Measurements from ENCODE around the gene PTPRG. TPM values are rescaled to one million over a fixed set of nuclear protein-coding genes. Genes with fewer than 3 reads are reported as not detected.

Gene PTPRG
- total RNA-seq, 4 donors from 2014 or later = 51.9 to 56.8 (median 54.4) TPM

DNA sequence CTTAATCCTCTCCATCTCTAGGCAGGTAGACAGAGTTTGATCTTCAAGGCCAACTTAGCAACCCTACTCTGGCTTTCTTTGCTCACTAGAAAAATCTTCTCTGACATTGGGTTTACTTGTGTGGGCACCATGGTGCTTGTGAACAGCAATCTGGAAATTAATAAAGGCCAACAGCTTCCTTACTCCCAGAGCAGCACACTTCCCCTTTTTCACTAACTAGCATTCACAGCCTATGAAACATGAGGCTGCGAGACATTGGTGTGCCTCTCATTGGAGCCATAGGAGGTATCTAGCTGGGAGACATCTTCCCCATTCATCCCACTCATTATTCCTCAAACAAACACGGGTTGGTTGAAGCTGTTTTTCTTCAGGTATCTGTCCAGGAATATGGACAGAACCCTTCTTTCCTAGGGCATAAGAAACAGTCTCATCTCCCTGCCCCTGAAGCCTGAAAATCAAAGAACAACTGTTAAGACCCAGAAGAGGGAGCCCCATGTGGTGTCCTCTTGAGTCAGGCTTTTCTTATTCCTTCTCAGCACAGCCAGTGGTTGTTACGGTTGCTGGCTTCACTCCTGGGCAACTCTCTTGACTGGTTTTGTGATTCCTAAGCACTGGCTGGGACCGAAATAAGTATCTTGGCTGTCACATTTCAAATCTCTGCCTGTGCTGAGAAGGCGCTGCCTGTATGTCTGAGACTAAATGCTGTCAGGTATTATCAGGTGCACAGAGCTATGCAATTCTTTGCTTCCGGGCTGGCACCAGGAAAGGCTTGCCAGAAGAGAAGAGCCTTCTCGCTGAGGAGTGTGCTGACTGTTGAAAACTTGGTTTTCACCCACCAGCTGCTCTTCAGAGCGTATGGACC is 617.6 kb downstream of the PTPRG start:
- Histone ChIP-seq H3K4me1 (no peaks in the 10 kb centered on the region), H3K27ac (replicated peaks in 1 of 4) (no peak overlapping the region), H3K9me3 (no peaks in the 10 kb centered on the region), H3K27me3 (no peaks in the 10 kb centered on the region), H3K36me3 (no peaks in the 10 kb centered on the region), H3K4me3 (no peak overlapping the region)
- 98% methylated on average over 8 of the region's 8 CpGs for WGBS
- intact Hi-C loops (cut with DNase I) = no loop called here
- TF ChIP-seq POLR2AphosphoS5 (IDR thresholded peaks at IDR 0.05) = no peak
- TF ChIP-seq, protein P1, sequence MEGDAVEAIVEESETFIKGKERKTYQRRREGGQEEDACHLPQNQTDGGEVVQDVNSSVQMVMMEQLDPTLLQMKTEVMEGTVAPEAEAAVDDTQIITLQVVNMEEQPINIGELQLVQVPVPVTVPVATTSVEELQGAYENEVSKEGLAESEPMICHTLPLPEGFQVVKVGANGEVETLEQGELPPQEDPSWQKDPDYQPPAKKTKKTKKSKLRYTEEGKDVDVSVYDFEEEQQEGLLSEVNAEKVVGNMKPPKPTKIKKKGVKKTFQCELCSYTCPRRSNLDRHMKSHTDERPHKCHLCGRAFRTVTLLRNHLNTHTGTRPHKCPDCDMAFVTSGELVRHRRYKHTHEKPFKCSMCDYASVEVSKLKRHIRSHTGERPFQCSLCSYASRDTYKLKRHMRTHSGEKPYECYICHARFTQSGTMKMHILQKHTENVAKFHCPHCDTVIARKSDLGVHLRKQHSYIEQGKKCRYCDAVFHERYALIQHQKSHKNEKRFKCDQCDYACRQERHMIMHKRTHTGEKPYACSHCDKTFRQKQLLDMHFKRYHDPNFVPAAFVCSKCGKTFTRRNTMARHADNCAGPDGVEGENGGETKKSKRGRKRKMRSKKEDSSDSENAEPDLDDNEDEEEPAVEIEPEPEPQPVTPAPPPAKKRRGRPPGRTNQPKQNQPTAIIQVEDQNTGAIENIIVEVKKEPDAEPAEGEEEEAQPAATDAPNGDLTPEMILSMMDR (IDR thresholded peaks at IDR 0.05) = no peak
- TF ChIP-seq POLR2A (IDR thresholded peaks at IDR 0.05; ENCODE audit: low read depth) = no peak
- TF ChIP-seq EP300 (IDR thresholded peaks at IDR 0.05) = no peak
- no peak for DNase-seq (ENCODE audit: extremely low spot score)

DNA sequence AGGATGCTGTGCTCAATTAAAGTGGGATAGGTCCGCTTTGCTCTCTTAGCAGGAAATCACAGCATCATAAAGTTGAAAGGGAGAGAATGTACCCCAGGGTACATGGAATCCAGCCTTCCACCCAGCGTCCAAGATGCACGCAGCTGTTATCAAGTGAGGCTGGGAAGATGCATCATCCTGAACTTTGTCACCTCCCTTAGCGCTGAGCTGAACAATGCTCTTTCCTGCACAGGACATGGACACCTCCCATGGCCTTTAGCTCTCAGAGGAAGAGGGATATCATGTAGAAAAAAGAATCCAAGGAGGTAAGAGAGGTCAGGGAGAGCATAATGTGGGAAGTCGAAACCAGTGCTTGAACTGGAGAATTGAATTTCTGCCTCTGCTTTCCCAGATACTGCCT is 619.1 kb downstream of the PTPRG start:
- 86% methylated on average over 5 of the region's 5 CpGs for WGBS
- H3K27me3 ChIP-seq = no peaks in the 10 kb centered on the region
- H3K9me3 ChIP-seq = no peaks in the 10 kb centered on the region
- intact Hi-C loops (cut with DNase I) = loop anchor here (10.0 kb wide), 1 partner anchor 226 kb away; no protein-coding TSS in a partner anchor
- H3K4me3 ChIP-seq = no peak overlapping the region
- no peak for DNase-seq (ENCODE audit: extremely low spot score)
- TF ChIP-seq, protein P1 (IDR thresholded peaks at IDR 0.05) = no peak
- TF ChIP-seq EP300 (IDR thresholded peaks at IDR 0.05) (no peak), POLR2A (IDR thresholded peaks at IDR 0.05; ENCODE audit: low read depth) (no peak), POLR2AphosphoS5 (IDR thresholded peaks at IDR 0.05) (no peak)
- no peaks in the 10 kb centered on the region for H3K36me3 ChIP-seq
- H3K4me1 ChIP-seq = peaks cover 0 to 5% (median 0%) of the 10 kb centered on the region in 4 donors
- no peak overlapping the region for H3K27ac ChIP-seq (replicated peaks in 1 of 4)

DNA sequence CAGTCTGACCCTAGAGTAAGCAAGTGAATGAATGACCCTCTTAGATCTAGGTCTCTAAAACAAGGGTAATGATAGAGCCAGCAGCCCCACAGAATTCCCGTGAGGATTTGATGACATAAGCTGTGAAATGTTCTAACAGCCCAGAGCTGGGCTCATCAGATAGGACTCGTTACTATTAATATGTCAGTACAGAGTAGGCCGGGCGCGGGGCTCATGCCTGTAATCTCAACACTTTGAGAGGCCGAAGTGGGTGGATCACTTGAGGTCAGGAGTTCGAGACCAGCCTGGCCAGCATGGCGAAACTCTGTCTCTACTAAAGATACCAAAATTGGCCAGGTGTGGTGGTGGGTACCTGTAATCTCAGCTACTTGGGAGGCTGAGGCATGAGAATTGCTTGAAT is 621.7 kb downstream of the PTPRG start:
- H3K36me3 ChIP-seq = no peaks in the 10 kb centered on the region
- no peaks in the 10 kb centered on the region for H3K9me3 ChIP-seq
- WGBS = 92% methylated on average over 6 of the region's 8 CpGs
- peaks cover 7 to 15% (median 11%) of the 10 kb centered on the region in 4 donors for H3K4me1 ChIP-seq
- no peak for DNase-seq (ENCODE audit: extremely low spot score)
- intact Hi-C loops (cut with DNase I) = loop anchor here (10.0 kb wide), 1 partner anchor 228 kb away; no protein-coding TSS in a partner anchor
- no peak overlapping the region for H3K27ac ChIP-seq (replicated peaks in 1 of 4)
- no peaks in the 10 kb centered on the region for H3K27me3 ChIP-seq
- no peak overlapping the region for H3K4me3 ChIP-seq
- TF ChIP-seq EP300 (IDR thresholded peaks at IDR 0.05) (no peak), POLR2A (IDR thresholded peaks at IDR 0.05; ENCODE audit: low read depth) (no peak), POLR2AphosphoS5 (IDR thresholded peaks at IDR 0.05) (no peak)
- TF ChIP-seq, protein P1 (IDR thresholded peaks at IDR 0.05) = no peak

DNA sequence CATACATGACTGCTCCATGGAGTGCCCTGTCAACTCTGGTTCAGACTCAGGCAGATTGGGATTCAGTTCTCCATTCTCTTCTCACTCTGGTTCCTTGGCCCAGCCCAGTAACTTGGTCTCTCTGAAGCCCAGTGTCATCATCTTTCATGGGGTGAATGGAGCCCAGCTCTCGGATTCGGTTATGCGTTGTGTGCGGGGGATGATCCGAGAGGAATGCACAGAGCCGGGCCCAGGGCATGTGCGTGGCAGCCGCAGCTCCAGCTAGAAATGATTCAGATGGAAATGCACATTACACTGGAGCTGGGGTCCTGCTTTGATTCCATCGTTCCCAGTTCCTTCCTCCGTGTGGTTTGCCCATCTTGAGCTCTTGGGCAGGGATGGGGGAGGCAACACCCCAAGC is 622.6 kb downstream of the PTPRG start:
- no peak for TF ChIP-seq EP300 (IDR thresholded peaks at IDR 0.05)
- no peak for TF ChIP-seq POLR2A (IDR thresholded peaks at IDR 0.05; ENCODE audit: low read depth)
- TF ChIP-seq POLR2AphosphoS5 (IDR thresholded peaks at IDR 0.05) = no peak
- TF ChIP-seq, protein P1 (IDR thresholded peaks at IDR 0.05) = no peak
- intact Hi-C loops (cut with DNase I) = loop anchor here (10.0 kb wide), 1 partner anchor 229 kb away; no protein-coding TSS in a partner anchor
- Histone ChIP-seq H3K36me3 (no peaks in the 10 kb centered on the region), H3K4me3 (no peak overlapping the region), H3K4me1 (peaks cover 13 to 20% (median 18%) of the 10 kb centered on the region in 4 donors), H3K9me3 (no peaks in the 10 kb centered on the region), H3K27me3 (no peaks in the 10 kb centered on the region), H3K27ac (replicated peaks in 1 of 4) (no peak overlapping the region)
- WGBS = 97% methylated on average over 10 of the region's 10 CpGs
- no peak for DNase-seq (ENCODE audit: extremely low spot score)

Measured in esophagus muscularis mucosa (tissue), 4 donors.